Neural progenitor cell (in vitro differentiated cells): ENCODE results near the gene SERGEF.

ENCODE experiments used
- EZH2 ChIP-seq: fragments of 200-600 bp; sonication (generic); IDR thresholded peaks from 2 replicates; pipeline ENCODE4 v1.6.1; 2017; ENCODE audit warnings: antibody characterized with exemption, mild to moderate bottlenecking, moderate library complexity
- TF ChIP-seq, protein P1 (sequence below): fragments of 200-600 bp; sonication (generic); IDR thresholded peaks from 2 replicates; pipeline ENCODE4 v1.5.1; 2017; ENCODE audit warnings: antibody characterized with exemption, mild to moderate bottlenecking

DNA sequence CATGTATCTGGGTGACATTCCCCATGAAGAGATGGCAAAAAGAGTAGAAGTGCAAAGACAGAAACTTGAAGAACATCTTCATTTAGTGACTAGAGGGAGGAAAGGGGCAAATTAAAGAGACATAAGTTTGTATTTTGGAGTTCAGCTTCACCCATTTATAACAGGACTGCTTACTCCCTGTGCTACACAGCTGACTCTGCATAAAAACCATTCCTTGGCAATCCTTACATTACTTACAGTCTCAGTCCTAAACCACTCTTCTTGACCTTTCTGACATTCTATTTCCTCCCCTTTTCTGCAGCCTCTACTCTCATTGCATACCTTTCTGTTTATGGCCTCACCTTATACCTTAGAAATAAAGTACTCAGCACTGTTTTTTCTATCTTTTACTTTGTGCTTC, 6.8 kb upstream of the SERGEF start:
- TF ChIP-seq, protein P1, sequence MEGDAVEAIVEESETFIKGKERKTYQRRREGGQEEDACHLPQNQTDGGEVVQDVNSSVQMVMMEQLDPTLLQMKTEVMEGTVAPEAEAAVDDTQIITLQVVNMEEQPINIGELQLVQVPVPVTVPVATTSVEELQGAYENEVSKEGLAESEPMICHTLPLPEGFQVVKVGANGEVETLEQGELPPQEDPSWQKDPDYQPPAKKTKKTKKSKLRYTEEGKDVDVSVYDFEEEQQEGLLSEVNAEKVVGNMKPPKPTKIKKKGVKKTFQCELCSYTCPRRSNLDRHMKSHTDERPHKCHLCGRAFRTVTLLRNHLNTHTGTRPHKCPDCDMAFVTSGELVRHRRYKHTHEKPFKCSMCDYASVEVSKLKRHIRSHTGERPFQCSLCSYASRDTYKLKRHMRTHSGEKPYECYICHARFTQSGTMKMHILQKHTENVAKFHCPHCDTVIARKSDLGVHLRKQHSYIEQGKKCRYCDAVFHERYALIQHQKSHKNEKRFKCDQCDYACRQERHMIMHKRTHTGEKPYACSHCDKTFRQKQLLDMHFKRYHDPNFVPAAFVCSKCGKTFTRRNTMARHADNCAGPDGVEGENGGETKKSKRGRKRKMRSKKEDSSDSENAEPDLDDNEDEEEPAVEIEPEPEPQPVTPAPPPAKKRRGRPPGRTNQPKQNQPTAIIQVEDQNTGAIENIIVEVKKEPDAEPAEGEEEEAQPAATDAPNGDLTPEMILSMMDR: no peak
- TF ChIP-seq EZH2: no peak
